Thyroid gland (tissue), 4 donors: ENCODE results near the gene PMS1. TPM values are rescaled to one million over a fixed set of nuclear protein-coding genes. Genes with fewer than 3 reads are reported as not detected.
"Not testable (repeated sequence)": the region's sequence is repeated elsewhere in the genome, so short reads cannot be mapped to it uniquely, and the experiment has no call there.

Experiments used
- DNase-seq, 2 donors: peaks; one replicate each; pipeline ENCODE4 v3.0.0-alpha.2; 2019
- H3K27ac ChIP-seq, 3 donors: fragments of 200-600 bp; sonication (generic); 1 replicate in 2 of 3; 2 replicates in 1 of 3; pipeline ENCODE4 v1.5.1; 2016 to 2019; ENCODE audit warnings: mild to moderate bottlenecking in 1 of 3, moderate library complexity in 1 of 3
- H3K27me3 ChIP-seq: fragments of 200-600 bp; sonication (generic); one replicate; pipeline ENCODE4 v1.5.1; 2019
- H3K36me3 ChIP-seq, 2 donors: fragments of 200-600 bp; sonication (generic); one replicate each; pipeline ENCODE4 v1.5.1; 2016 to 2019
- H3K4me1 ChIP-seq, 2 donors: fragments of 200-600 bp; sonication (generic); one replicate each; pipeline ENCODE4 v1.5.1; 2017 to 2019
- H3K4me3 ChIP-seq, 3 donors: fragments of 200-600 bp; sonication (generic); replicated peaks in 1 of 3; 1 replicate in 2 of 3; 2 replicates in 1 of 3; pipeline ENCODE4 v1.5.1; 2016; ENCODE audit warnings: mild to moderate bottlenecking in 1 of 3
- H3K9me3 ChIP-seq: fragments of 200-600 bp; sonication (generic); one replicate; pipeline ENCODE4 v1.5.1; 2017
- CTCF ChIP-seq, 6 experiments: fragments of 200-600 bp in 3 of 6; fragments of 450-650 bp in 3 of 6; sonication (generic) in 3 of 6; IDR thresholded peaks; one replicate each; pipeline ENCODE4 v1.5.1; 2016 to 2019; ENCODE audit warnings: antibody characterized with exemption in 6 of 6, mild to moderate bottlenecking in 2 of 6, inconsistent platforms in 1 of 6, moderate library complexity in 1 of 6
- POLR2A ChIP-seq, 2 donors: fragments of 450-650 bp; IDR thresholded peaks; one replicate each; pipeline ENCODE4 v1.6.1; 2017; ENCODE audit warnings: antibody characterized with exemption in 2 of 2, mild to moderate bottlenecking in 2 of 2, moderate library complexity in 1 of 2
- WGBS, 2 donors: methylation state at CpG; one replicate each; pipeline ENCODE4 v1.1.5; 2017; 5-methylcytosine and 5-hydroxymethylcytosine counted together
- intact Hi-C: fragments of 100-400 bp; cut with DNase I; formaldehyde crosslinking; loops from one replicate; pipeline ENCODE4 v1.15.1; 2023
- total RNA-seq, 4 donors: library from RNA; depleted of rRNA; stranded (reverse); fragments of >200 nt; gene quantifications; one replicate each; pipeline ENCODE4 v1.2.3, GENCODE V29; 2016

Gene PMS1
- total RNA-seq, 4 donors from 2014 or later, result 22.7 to 34.9 (median 28.1) TPM

GRCh38 chr2:189826039-189826438, 41.8 kb downstream of the PMS1 start:
- WGBS, 2 donors, result 91 to 93% methylated on average over 5 of the region's 5 CpGs
- Histone ChIP-seq H3K4me3 (no peak overlapping the region), H3K27ac (no peak overlapping the region), H3K27me3 (no peaks in the 10 kb centered on the region), H3K36me3 (no peaks in the 10 kb centered on the region), H3K4me1 (no peaks in the 10 kb centered on the region), H3K9me3 (no peaks in the 10 kb centered on the region)
- no peak for DNase-seq
- TF ChIP-seq POLR2A (IDR thresholded peaks at IDR 0.05) (no peak), CTCF (IDR thresholded peaks at IDR 0.05) (no peak)
- intact Hi-C loops, result no loop called here

- H3K4me3 ChIP-seq, result no peak overlapping the region
- intact Hi-C loops, result no loop called here
- no peaks in the 10 kb centered on the region for H3K4me1 ChIP-seq
- TF ChIP-seq POLR2A (IDR thresholded peaks at IDR 0.05), result no peak
- no peak for TF ChIP-seq CTCF (IDR thresholded peaks at IDR 0.05)
- H3K27ac ChIP-seq, result no peak overlapping the region
- H3K27me3 ChIP-seq, result no peaks in the 10 kb centered on the region
- no peaks in the 10 kb centered on the region for H3K36me3 ChIP-seq
- 91 to 92% methylated on average over 4 of the region's 4 CpGs for WGBS, 2 donors
- DNase-seq, result no peak
- no peaks in the 10 kb centered on the region for H3K9me3 ChIP-seq
Observed at GRCh38 chr2:189829102-189829833, 45.0 kb downstream of the PMS1 start.

- Histone ChIP-seq H3K4me3 (no peak overlapping the region), H3K27ac (no peak overlapping the region), H3K27me3 (no peaks in the 10 kb centered on the region), H3K4me1 (no peaks in the 10 kb centered on the region), H3K9me3 (no peaks in the 10 kb centered on the region), H3K36me3 (no peaks in the 10 kb centered on the region)
- intact Hi-C loops, result no loop called here
- WGBS, 2 donors, result 84 to 92% methylated on average over 1 of the region's 1 CpG
- DNase-seq, result peak; percentile 6 to 8
- no peak for TF ChIP-seq CTCF (IDR thresholded peaks at IDR 0.05)
- TF ChIP-seq POLR2A (IDR thresholded peaks at IDR 0.05), result no peak
Observed at GRCh38 chr2:189830510-189830909, 46.3 kb downstream of the PMS1 start.

GRCh38 chr2:189834059-189834458, 49.8 kb downstream of the PMS1 start:
- no peaks in the 10 kb centered on the region for H3K9me3 ChIP-seq
- H3K27me3 ChIP-seq, result no peaks in the 10 kb centered on the region
- H3K4me1 ChIP-seq, result no peaks in the 10 kb centered on the region
- TF ChIP-seq POLR2A (IDR thresholded peaks at IDR 0.05) (no peak), CTCF (IDR thresholded peaks at IDR 0.05) (no peak)
- no peak overlapping the region for H3K27ac ChIP-seq
- H3K4me3 ChIP-seq, result no peak overlapping the region
- no peaks in the 10 kb centered on the region for H3K36me3 ChIP-seq
- WGBS, 2 donors, result 93% methylated on average over 3 of the region's 3 CpGs
- DNase-seq, result no peak
- intact Hi-C loops, result no loop called here

GRCh38 chr2:189834642-189835041, 50.4 kb downstream of the PMS1 start:
- H3K36me3 ChIP-seq, H3K27ac ChIP-seq, H3K4me1 ChIP-seq, H3K4me3 ChIP-seq, H3K9me3 ChIP-seq, intact Hi-C loops, DNase-seq, H3K27me3 ChIP-seq: not testable (repeated sequence)
- 83 to 88% methylated on average over 1 of the region's 1 CpG for WGBS, 2 donors
